ENCODE data around the gene HOXB8.

HOXB8 gene

DNA sequence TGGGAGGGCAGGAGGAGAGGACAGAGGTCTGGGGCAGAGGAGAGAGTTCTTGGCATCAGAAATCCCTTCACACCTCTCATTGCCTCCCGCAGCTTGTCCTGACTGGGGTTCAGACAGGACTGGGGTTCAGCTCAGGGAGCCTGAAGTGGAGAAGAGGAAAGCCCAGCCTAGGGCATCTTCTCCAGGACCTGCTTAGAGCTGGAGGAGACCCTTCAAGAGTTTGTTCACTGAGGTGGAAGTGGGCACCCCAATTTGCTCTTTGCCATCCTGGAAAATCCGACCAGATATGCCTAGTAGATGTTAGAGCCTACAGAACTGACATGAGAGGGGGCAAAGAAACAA is 27.0 kb downstream of the HOXB8 start:
- no peaks in the 10 kb centered on the region for H3K36me3 ChIP-seq (ENCODE audit: low read depth)
- no peaks in the 10 kb centered on the region for H3K27me3 ChIP-seq (ENCODE audit: insufficient read depth, poor library complexity, severe bottlenecking)
- peaks cover 6% of the 10 kb centered on the region for H3K4me1 ChIP-seq (ENCODE audit: insufficient read depth, poor library complexity, severe bottlenecking)
- H3K27ac ChIP-seq (ENCODE audit: poor library complexity, severe bottlenecking), result no peak overlapping the region
- no peak for ATAC-seq (ENCODE audit: low read depth)
- TF ChIP-seq CTCF (IDR thresholded peaks at IDR 0.05; ENCODE audit: poor library complexity, severe bottlenecking), result no peak
- no peaks in the 10 kb centered on the region for H3K9me3 ChIP-seq (ENCODE audit: severe bottlenecking)
- H3K4me3 ChIP-seq (ENCODE audit: severe bottlenecking), result no peak overlapping the region
- no peak for DNase-seq (ENCODE audit: low spot score)

GRCh38 chr17:48587276-48588073 is 27.6 kb downstream of the HOXB8 start:
- Histone ChIP-seq H3K4me3 (ENCODE audit: severe bottlenecking) (no peak overlapping the region), H3K4me1 (ENCODE audit: insufficient read depth, poor library complexity, severe bottlenecking) (peaks cover 6% of the 10 kb centered on the region), H3K9me3 (ENCODE audit: severe bottlenecking) (no peaks in the 10 kb centered on the region), H3K36me3 (ENCODE audit: low read depth) (no peaks in the 10 kb centered on the region), H3K27ac (ENCODE audit: poor library complexity, severe bottlenecking) (no peak overlapping the region), H3K27me3 (ENCODE audit: insufficient read depth, poor library complexity, severe bottlenecking) (no peaks in the 10 kb centered on the region)
- ATAC-seq (ENCODE audit: low read depth), result no peak
- no peak for TF ChIP-seq CTCF (IDR thresholded peaks at IDR 0.05; ENCODE audit: poor library complexity, severe bottlenecking)
- no peak for DNase-seq (ENCODE audit: low spot score)

DNA sequence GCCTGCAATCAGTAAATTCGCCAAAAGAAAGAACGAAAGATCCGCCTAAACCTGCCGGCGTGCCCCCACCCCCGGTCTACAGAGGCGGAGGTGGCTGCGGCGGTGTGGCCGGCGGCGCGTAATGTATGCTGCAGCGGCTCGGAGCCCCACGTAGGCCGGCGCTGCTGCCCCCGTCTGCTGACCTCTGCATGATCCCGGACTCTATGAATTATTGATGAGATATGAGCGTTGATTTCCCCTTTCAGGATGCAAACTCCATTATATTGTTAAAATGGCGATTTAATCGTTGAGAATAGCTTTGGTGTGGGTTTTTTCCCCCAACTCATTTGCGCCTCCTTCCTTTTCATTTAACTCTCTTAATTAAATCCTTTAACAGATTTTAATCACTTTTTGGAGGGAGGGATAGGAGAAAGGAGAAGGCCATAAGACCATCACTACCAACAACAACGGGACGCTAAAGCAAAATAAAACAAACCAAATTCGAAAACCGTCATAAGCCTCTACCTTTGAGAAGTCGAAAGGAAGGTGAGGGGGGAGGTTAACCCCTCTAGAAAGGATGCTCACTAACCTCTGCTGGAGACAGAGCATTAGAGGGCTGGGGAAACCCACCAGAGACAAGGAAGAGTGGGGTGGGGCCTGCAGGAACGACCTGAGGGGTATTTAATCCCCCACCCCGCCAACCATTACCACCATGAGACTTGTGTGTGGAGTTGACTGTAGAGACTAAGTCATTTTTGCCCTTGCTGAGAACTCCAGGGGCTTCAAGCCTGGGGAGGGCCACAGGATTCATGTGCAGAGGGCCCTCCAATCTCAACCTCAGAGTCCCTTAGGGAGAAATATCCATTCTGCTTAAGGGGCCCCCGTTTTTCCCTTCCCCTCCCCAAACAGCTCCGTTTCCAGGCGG is 28.5 kb downstream of the HOXB8 start:
- Histone ChIP-seq H3K27ac (ENCODE audit: poor library complexity, severe bottlenecking) (no peak overlapping the region), H3K9me3 (ENCODE audit: severe bottlenecking) (no peaks in the 10 kb centered on the region), H3K4me1 (ENCODE audit: insufficient read depth, poor library complexity, severe bottlenecking) (peaks cover 6% of the 10 kb centered on the region), H3K36me3 (ENCODE audit: low read depth) (no peaks in the 10 kb centered on the region), H3K27me3 (ENCODE audit: insufficient read depth, poor library complexity, severe bottlenecking) (no peaks in the 10 kb centered on the region), H3K4me3 (ENCODE audit: severe bottlenecking) (no peak overlapping the region)
- ATAC-seq (ENCODE audit: low read depth) (no peak), DNase-seq (ENCODE audit: low spot score) (no peak)
- no peak for TF ChIP-seq CTCF (IDR thresholded peaks at IDR 0.05; ENCODE audit: poor library complexity, severe bottlenecking)

DNA sequence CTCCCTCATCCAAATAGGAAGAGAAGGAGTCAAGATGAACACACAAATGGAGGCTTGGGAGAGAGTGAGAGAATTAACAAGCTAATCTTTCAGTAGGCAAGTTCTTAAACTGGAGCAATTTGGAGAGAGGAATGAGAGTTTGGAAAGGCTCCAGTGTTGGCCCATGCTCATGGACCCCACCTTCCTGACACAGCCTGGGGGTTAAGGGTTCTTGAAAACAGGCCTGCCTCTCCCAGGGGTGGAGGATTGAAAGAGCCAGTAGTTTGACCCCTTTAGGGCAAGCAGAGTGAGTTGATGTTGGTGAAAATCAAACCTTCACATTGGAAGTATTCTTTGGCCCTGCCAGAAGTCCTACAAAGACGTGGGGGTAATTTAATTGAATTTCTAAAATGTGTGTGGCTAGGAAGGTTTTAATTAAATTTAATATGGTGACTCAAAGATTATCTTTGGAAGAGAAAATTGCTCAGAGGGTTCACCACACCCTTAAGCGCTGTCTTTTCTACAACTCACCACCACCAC is 30.8 kb downstream of the HOXB8 start:
- Histone ChIP-seq H3K36me3 (ENCODE audit: low read depth) (no peaks in the 10 kb centered on the region), H3K4me3 (ENCODE audit: severe bottlenecking) (no peak overlapping the region), H3K27me3 (ENCODE audit: insufficient read depth, poor library complexity, severe bottlenecking) (no peaks in the 10 kb centered on the region), H3K4me1 (ENCODE audit: insufficient read depth, poor library complexity, severe bottlenecking) (peaks cover 6% of the 10 kb centered on the region), H3K27ac (ENCODE audit: poor library complexity, severe bottlenecking) (no peak overlapping the region), H3K9me3 (ENCODE audit: severe bottlenecking) (no peaks in the 10 kb centered on the region)
- TF ChIP-seq CTCF (IDR thresholded peaks at IDR 0.05; ENCODE audit: poor library complexity, severe bottlenecking), result no peak
- DNase-seq (ENCODE audit: low spot score) (no peak), ATAC-seq (ENCODE audit: low read depth) (no peak)

Measured in RWPE2 (cell line).